AG04449 (cell line): ENCODE measurements around the gene KBTBD2.
"Not testable (repeated sequence)": the region's sequence is repeated elsewhere in the genome, so short reads cannot be mapped to it uniquely, and the experiment has no call there.

Experiments
- CTCF ChIA-PET: fragments of 350-600 bp; formaldehyde crosslinking; extraction: SDS; loops from one replicate; lab custom pipeline; 2021; ENCODE audit warnings: antibody characterized with exemption; lab: Yijun Ruan, JAX
- POLR2A ChIA-PET: fragments of 400-600, 350-600 bp; formaldehyde crosslinking; extraction: SDS; loops from one replicate; lab custom pipeline; 2020; ENCODE audit warnings: antibody characterized with exemption, inconsistent platforms; lab: Yijun Ruan, JAX
- DNase-seq: peaks from one replicate; pipeline ENCODE4 v3.0.0-alpha.2; 2010; ENCODE audit warnings: low read depth, low spot score
- H3K4me3 ChIP-seq: 2 replicates; pipeline ENCODE4 v1.5.1; 2011; ENCODE audit warnings: low read depth, mild to moderate bottlenecking, control low read depth, low read length
- TF ChIP-seq, protein P1 (sequence below): IDR thresholded peaks from one replicate; pipeline ENCODE4 v1.5.1; 2011; ENCODE audit warnings: mild to moderate bottlenecking, moderate library complexity, low read length, control low read depth, inconsistent platforms; ENCODE audit not compliant: insufficient read depth; ENCODE audit errors: missing control alignments

KBTBD2 gene

DNA sequence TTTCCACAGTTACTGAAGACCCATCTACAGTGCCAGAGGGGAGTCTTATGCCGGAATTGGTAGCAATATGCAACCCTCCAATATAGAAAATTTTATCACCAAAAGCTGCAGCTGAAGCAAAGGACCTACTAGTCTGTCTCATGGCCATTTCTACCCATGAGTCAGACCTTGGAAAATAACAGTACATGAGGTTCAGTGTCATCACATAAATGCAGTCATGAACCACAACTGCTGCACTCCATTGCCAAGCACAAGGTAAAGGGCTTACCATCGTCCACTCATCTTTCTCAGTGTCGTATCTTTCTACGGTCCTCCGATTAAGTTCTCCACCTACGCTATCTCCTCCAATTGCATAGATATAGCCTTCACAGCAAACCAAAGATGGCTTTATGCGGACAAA lies 21.8 kb downstream of the KBTBD2 start:
- ChIA-PET CTCF (interaction anchor here (1.2 to 3.1 kb wide), 2 partner anchors 12 to 24 kb away, joined by 3 to 17 read pairs; no protein-coding TSS in a partner anchor), POLR2A (no interaction called here)
- TF ChIP-seq, protein P1, sequence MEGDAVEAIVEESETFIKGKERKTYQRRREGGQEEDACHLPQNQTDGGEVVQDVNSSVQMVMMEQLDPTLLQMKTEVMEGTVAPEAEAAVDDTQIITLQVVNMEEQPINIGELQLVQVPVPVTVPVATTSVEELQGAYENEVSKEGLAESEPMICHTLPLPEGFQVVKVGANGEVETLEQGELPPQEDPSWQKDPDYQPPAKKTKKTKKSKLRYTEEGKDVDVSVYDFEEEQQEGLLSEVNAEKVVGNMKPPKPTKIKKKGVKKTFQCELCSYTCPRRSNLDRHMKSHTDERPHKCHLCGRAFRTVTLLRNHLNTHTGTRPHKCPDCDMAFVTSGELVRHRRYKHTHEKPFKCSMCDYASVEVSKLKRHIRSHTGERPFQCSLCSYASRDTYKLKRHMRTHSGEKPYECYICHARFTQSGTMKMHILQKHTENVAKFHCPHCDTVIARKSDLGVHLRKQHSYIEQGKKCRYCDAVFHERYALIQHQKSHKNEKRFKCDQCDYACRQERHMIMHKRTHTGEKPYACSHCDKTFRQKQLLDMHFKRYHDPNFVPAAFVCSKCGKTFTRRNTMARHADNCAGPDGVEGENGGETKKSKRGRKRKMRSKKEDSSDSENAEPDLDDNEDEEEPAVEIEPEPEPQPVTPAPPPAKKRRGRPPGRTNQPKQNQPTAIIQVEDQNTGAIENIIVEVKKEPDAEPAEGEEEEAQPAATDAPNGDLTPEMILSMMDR = no peak
- DNase-seq = no peak
- H3K4me3 ChIP-seq = no peak overlapping the region

DNA sequence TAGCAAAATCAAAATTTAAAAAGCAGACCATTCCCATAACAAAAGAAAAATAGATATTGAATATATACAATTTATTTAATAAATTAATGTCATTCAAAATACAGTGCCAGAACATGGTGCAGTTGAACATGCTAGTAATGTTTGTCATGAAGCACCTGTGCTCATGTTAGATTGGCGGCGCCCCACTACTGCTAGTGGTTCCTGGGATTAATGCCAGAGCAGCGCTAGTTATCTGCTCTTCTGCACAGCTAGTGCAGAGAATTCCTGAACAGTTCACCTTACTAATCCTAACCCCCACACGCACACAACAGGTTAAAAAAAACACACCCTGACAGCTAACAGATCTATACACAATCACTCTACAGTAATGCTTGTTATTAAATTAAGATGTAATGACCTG lies 23.4 kb downstream of the KBTBD2 start:
- TF ChIP-seq, protein P1 = no peak
- no peak overlapping the region for H3K4me3 ChIP-seq
- DNase-seq = no peak
- ChIA-PET POLR2A (no interaction called here), CTCF (interaction anchor here (4.7 kb wide), 1 partner anchor 21 kb away, joined by 30 read pairs; no protein-coding TSS in a partner anchor)

DNA sequence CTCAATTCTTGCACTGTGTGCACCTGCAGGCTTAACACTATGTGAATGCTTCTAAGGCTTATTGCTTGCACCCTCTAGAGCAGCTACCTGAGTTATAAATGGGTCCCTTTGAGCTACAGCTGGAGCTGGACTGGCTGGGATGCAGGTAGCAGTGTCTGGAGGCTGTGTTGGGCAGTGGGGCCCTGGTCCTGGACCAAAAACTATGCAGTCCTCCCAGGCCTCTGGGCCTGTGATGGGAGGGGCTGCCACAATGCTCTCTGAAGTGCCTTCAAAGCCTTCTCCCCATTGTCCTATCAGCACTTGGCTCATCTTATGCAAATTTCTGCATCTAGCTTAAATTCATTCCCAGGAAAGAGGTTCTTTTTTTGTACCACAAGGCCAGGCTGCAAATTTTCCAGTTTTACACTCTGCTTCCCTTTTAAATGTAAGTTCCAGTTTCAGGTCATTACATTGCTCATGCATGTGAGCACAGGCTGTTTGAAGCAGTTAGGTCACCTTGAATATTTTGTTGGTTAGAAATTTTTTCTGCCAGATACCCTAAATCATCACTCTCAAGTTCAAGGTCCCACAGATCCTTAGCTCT lies 26.0 kb downstream of the KBTBD2 start:
- no peak overlapping the region for H3K4me3 ChIP-seq
- ChIA-PET POLR2A (no interaction called here), CTCF (interaction anchor here (4.7 kb wide), 1 partner anchor 19 kb away, joined by 30 read pairs; no protein-coding TSS in a partner anchor)
- TF ChIP-seq, protein P1 = no peak
- DNase-seq = no peak

GRCh38 chr7:32863872-32864271 lies 27.7 kb downstream of the KBTBD2 start:
- CTCF ChIA-PET = interaction anchor here (4.2 kb wide), 1 partner anchor 17 kb away, joined by 28 read pairs; no protein-coding TSS in a partner anchor
- DNase-seq, POLR2A ChIA-PET, H3K4me3 ChIP-seq: not testable (repeated sequence)

- ChIA-PET POLR2A (no interaction called here), CTCF (interaction anchor here (4.2 kb wide), 1 partner anchor 14 kb away, joined by 28 read pairs; no protein-coding TSS in a partner anchor)
- TF ChIP-seq, protein P1 = no peak
- no peak for DNase-seq
- no peak overlapping the region for H3K4me3 ChIP-seq
Measured at GRCh38 chr7:32860090-32860489, 31.5 kb downstream of the KBTBD2 start.

- TF ChIP-seq, protein P1 = no peak
- no peak for DNase-seq
- ChIA-PET POLR2A (no interaction called here), CTCF (interaction anchor here (4.8 kb wide), 1 partner anchor 12 kb away, joined by 28 read pairs; no protein-coding TSS in a partner anchor)
- H3K4me3 ChIP-seq = no peak overlapping the region
Measured at GRCh38 chr7:32858648-32859047, 32.9 kb downstream of the KBTBD2 start.

DNA sequence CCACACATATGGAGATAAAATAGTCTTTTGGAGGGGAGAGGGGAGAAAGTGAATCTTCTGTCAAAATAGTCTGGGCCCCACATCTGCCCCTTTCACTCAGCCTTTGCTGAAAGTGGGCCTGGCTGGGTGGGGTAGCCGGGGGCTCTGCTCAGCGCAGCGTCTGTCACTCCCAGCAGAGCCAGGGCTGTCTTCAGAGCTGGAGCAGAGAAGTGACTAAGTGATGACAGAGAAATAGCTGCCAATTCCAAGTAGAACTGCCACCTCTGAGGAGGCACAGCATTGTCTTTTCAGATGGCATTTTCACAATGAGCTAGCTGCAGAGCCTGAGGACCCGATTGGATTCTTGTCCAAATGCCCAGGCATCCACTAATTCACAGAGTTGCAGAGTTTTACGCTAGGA lies 34.5 kb downstream of the KBTBD2 start:
- DNase-seq, POLR2A ChIA-PET, H3K4me3 ChIP-seq: not testable (repeated sequence)
- CTCF ChIA-PET = interaction anchor here (4.8 kb wide), 1 partner anchor 10 kb away, joined by 28 read pairs; no protein-coding TSS in a partner anchor

GRCh38 chr7:32855837-32856775 lies 35.5 kb downstream of the KBTBD2 start:
- H3K4me3 ChIP-seq, POLR2A ChIA-PET, DNase-seq: not testable (repeated sequence)
- CTCF ChIA-PET = interaction anchor here (4.8 kb wide), 1 partner anchor 9 kb away, joined by 28 read pairs; no protein-coding TSS in a partner anchor

DNA sequence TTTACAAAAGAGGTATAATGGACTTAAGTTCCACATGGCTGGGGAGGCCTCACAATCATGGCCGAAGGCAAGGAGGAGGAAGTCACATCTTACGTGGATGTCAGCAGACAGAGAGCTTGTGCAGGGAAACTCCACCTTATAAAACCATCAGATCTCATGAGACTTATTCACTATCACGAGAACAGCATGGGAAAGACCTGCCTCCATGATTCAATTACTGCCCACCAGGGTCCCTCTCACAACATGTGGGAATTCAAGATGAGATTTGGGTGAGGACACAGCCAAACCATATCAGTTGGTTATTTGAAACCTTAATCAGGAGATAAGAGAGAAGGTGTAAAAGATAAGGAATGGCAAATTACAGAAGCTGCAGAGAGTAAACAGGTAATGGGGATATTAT lies 40.9 kb downstream of the KBTBD2 start:
- DNase-seq, CTCF ChIA-PET, POLR2A ChIA-PET, H3K4me3 ChIP-seq: not testable (repeated sequence)

GRCh38 chr7:32848655-32849054 lies 42.9 kb downstream of the KBTBD2 start:
- CTCF ChIA-PET = interaction anchor here (3.3 to 3.8 kb wide), 2 partner anchors 9 to 18 kb away, joined by 28 to 30 read pairs; no protein-coding TSS in a partner anchor
- POLR2A ChIA-PET, H3K4me3 ChIP-seq, DNase-seq: not testable (repeated sequence)
